Endothelial cell of umbilical vein (primary cell): ENCODE data around the gene SEC11A. TPM values are rescaled to one million over a fixed set of nuclear protein-coding genes. Genes with fewer than 3 reads are reported as not detected.

Experiments used
- BruUV-seq: library from RNA; stranded (reverse); fragments of 400-500 nt; replicated peaks from 2 replicates; lab custom pipeline; 2021; lab: Mats Ljungman, UMichigan
- CTCF ChIA-PET: fragments of 300-600, 350-600 bp; sonication (Branson Sonifier 250); formaldehyde crosslinking; loops from one replicate; lab custom pipeline; 2021; ENCODE audit warnings: antibody characterized with exemption, inconsistent platforms; lab: Charles Lee
- POLR2A ChIA-PET: fragments of 300-600, 350-600 bp; sonication (Branson Sonifier 250); formaldehyde crosslinking; loops from one replicate; lab custom pipeline; 2021; ENCODE audit warnings: antibody characterized with exemption, inconsistent platforms; lab: Charles Lee
- DNase-seq: peaks from one replicate; pipeline ENCODE4 v3.0.0-alpha.2; 2011; ENCODE audit warnings: low read depth, low spot score
- FAIRE-seq: peaks from 2 replicates; lab custom pipeline; 2011; peaks lifted over from hg19 to GRCh38; lab: Jason Lieb, UNC
- H2AFZ ChIP-seq: 2 replicates; pipeline ENCODE4 v1.6.0; 2012; ENCODE audit warnings: low read depth, low read length, control low read depth, inconsistent platforms
- H3K27ac ChIP-seq: 2 replicates; pipeline ENCODE4 v1.5.1; 2011; ENCODE audit warnings: low read depth, mild to moderate bottlenecking, control low read depth, low read length, moderate library complexity; ENCODE audit not compliant: insufficient read depth
- H3K27me3 ChIP-seq, 2 experiments: 2 replicates each; pipeline versions ENCODE4 v1.6.0 to v1.6.1; 2011; ENCODE audit warnings: low read length in 2 of 2, mixed read lengths in 1 of 2; ENCODE audit not compliant: control insufficient read depth in 2 of 2, insufficient read depth in 2 of 2
- H3K36me3 ChIP-seq, 2 experiments: 2 replicates in 1 of 2; 3 replicates in 1 of 2; pipeline ENCODE4 v1.5.1; 2011; ENCODE audit warnings: low read length in 2 of 2, mild to moderate bottlenecking in 1 of 2, moderate library complexity in 1 of 2; ENCODE audit not compliant: control insufficient read depth in 2 of 2, insufficient read depth in 2 of 2; ENCODE audit errors: extremely low read depth in 1 of 2
- H3K4me1 ChIP-seq: 3 replicates; pipeline ENCODE4 v1.5.1; 2011; ENCODE audit warnings: mild to moderate bottlenecking, low read length; ENCODE audit not compliant: control insufficient read depth, insufficient read depth; ENCODE audit errors: extremely low read depth
- H3K4me2 ChIP-seq: 2 replicates; pipeline ENCODE4 v1.6.1; 2011; ENCODE audit warnings: low read length, control low read depth, mixed read lengths; ENCODE audit not compliant: insufficient read depth
- H3K4me3 ChIP-seq, 3 experiments: fragments of 200-600 bp in 1 of 3; sonication (generic), shearing (Covaris generic) in 1 of 3; replicated peaks in 1 of 3; 2 replicates each; pipeline ENCODE4 v1.5.1; 2011 to 2016; ENCODE audit warnings: control low read depth in 3 of 3, low read length in 3 of 3, mild to moderate bottlenecking in 2 of 3, inconsistent platforms in 1 of 3, low read depth in 1 of 3, moderate library complexity in 1 of 3; ENCODE audit not compliant: insufficient read depth in 1 of 3
- H3K79me2 ChIP-seq: 2 replicates; pipeline ENCODE4 v1.6.0; 2012; ENCODE audit warnings: low read length, inconsistent platforms; ENCODE audit not compliant: control insufficient read depth, insufficient read depth
- H3K9ac ChIP-seq: replicated peaks from 2 replicates; pipeline ENCODE3; 2011; ENCODE audit warnings: low read length, control low read depth; ENCODE audit not compliant: insufficient read depth; ENCODE audit errors: extremely low read depth
- H3K9me1 ChIP-seq: replicated peaks from 3 replicates; pipeline ENCODE4 v1.6.0; 2011; ENCODE audit warnings: mild to moderate bottlenecking, low read length; ENCODE audit not compliant: control insufficient read depth, insufficient read depth; ENCODE audit errors: extremely low read depth
- H3K9me3 ChIP-seq: replicated peaks from 2 replicates; pipeline ENCODE4 v1.5.1; 2012; ENCODE audit warnings: low read length, inconsistent platforms; ENCODE audit not compliant: control insufficient read depth, insufficient read depth
- H4K20me1 ChIP-seq: replicated peaks from 2 replicates; pipeline ENCODE3; 2011; ENCODE audit warnings: mild to moderate bottlenecking, low read length; ENCODE audit not compliant: control insufficient read depth, insufficient read depth; ENCODE audit errors: extremely low read depth
- CTCF ChIP-seq, 2 donors: IDR thresholded peaks; 1 replicate in 1 of 2; 2 replicates in 1 of 2; pipeline ENCODE4 v1.5.1; 2011; ENCODE audit warnings: low read length in 2 of 2, mild to moderate bottlenecking in 2 of 2, moderate library complexity in 2 of 2, control low read depth in 1 of 2, inconsistent platforms in 1 of 2, low read depth in 1 of 2; ENCODE audit not compliant: insufficient read depth in 1 of 2; ENCODE audit errors: extremely low read depth in 1 of 2
- EZH2 ChIP-seq: IDR thresholded peaks from 2 replicates; pipeline ENCODE4 v1.6.1; 2012; ENCODE audit warnings: borderline replicate concordance, low read depth, mild to moderate bottlenecking, moderate library complexity, low read length, inconsistent platforms; ENCODE audit not compliant: severe bottlenecking
- FOS ChIP-seq: IDR thresholded peaks from 2 replicates; pipeline ENCODE4 v1.6.1; 2011; ENCODE audit warnings: mild to moderate bottlenecking, low read length, moderate library complexity, borderline replicate concordance; ENCODE audit not compliant: insufficient read depth
- JUN ChIP-seq: IDR thresholded peaks from 2 replicates; pipeline ENCODE4 v1.6.1; 2011; ENCODE audit warnings: borderline replicate concordance, low read depth; ENCODE audit not compliant: insufficient read length, insufficient read depth
- MAX ChIP-seq: IDR thresholded peaks from 2 replicates; pipeline ENCODE4 v1.6.1; 2011; ENCODE audit not compliant: insufficient read depth, insufficient read length
- MYC ChIP-seq: IDR thresholded peaks from one replicate; pipeline ENCODE4 v1.6.1; 2011; ENCODE audit warnings: mild to moderate bottlenecking, low read depth, low read length
- POLR2A ChIP-seq: IDR thresholded peaks from 2 replicates; pipeline ENCODE4 v1.6.1; 2012; ENCODE audit warnings: low read depth, mild to moderate bottlenecking, control low read depth, low read length
- dilution Hi-C: fragments of 300-500 bp; cut with MboI; formaldehyde crosslinking; loops from one replicate; pipeline ENCODE4 v1.15.0; 2019; ENCODE audit warnings: low sequenced_read_pairs; ENCODE audit not compliant: extremely low pct_ligation_motif_present
- intact Hi-C: fragments of 100-400 bp; cut with micrococcal nuclease; formaldehyde crosslinking; loops from one replicate; pipeline ENCODE4 v1.10.0; 2022
- polyA plus RNA-seq, 4 experiments: library from polyadenylated mRNA; depleted of rRNA in 3 of 4; stranded (reverse) in 3 of 4; unstranded in 1 of 4; fragments of >200 nt; gene quantifications; 2 replicates each; pipeline versions ENCODE4 v1.2.1 to v1.2.3, GENCODE V29; 2011 to 2012; ENCODE audit warnings: missing spikeins in 1 of 4
- total RNA-seq: library from RNA; stranded (reverse); gene quantifications from 2 replicates; pipeline ENCODE4 v1.2.3, GENCODE V29; 2021

SEC11A gene
- total and polyA plus RNA-seq, 2 donors (not counting 3 experiments of a cell fraction or from before 2014, with no cell fraction given): 189 to 204 TPM

- Histone ChIP-seq H3K27me3 (no peaks in the 10 kb centered on the region), H4K20me1 (peaks cover 5% of the 10 kb centered on the region), H3K79me2 (peaks cover 90% of the 10 kb centered on the region), H3K4me2 (no peak overlapping the region), H2AFZ (no peak overlapping the region), H3K4me3 (no peak overlapping the region), H3K27ac (no peak overlapping the region), H3K9me1 (no peaks in the 10 kb centered on the region), H3K9me3 (no peaks in the 10 kb centered on the region), H3K4me1 (no peaks in the 10 kb centered on the region), H3K36me3 (no peaks in the 10 kb centered on the region), H3K9ac (no peak overlapping the region)
- intact Hi-C loops (loop anchor here (2.0 kb wide), 1 partner anchor 16 kb away; no protein-coding TSS in a partner anchor), dilution Hi-C loops (no loop called here)
- FAIRE-seq (no peak), DNase-seq (no peak)
- ChIA-PET CTCF (interaction anchor here (1.5 kb wide), 1 partner anchor 18 kb away, joined by 3 read pairs; no protein-coding TSS in a partner anchor), POLR2A (interaction anchor here (0.6 kb wide), 1 partner anchor 83 kb away, joined by 5 read pairs; no protein-coding TSS in a partner anchor)
- TF ChIP-seq POLR2A (no peak), MAX (no peak), MYC (no peak)
- BruUV-seq: no TSS peak
These were observed 19.2 kb downstream of the SEC11A start for GRCh38 chr15:84696757-84697156.

GRCh38 chr15:84690342-84690741 is 25.6 kb downstream of the SEC11A start:
- dilution Hi-C loops: no loop called here
- FAIRE-seq: no peak
- Histone ChIP-seq H2AFZ (no peak overlapping the region), H3K79me2 (peaks cover 37% of the 10 kb centered on the region), H3K9ac (no peak overlapping the region), H3K9me3 (no peaks in the 10 kb centered on the region), H3K4me1 (no peaks in the 10 kb centered on the region), H4K20me1 (no peaks in the 10 kb centered on the region), H3K9me1 (no peaks in the 10 kb centered on the region), H3K27ac (no peak overlapping the region), H3K4me3 (no peak overlapping the region), H3K27me3 (no peaks in the 10 kb centered on the region), H3K4me2 (no peak overlapping the region), H3K36me3 (peaks cover 3 to 4% of the 10 kb centered on the region in 2 experiments)
- BruUV-seq: no TSS peak
- TF ChIP-seq MYC (no peak), JUN (no peak), EZH2 (no peak), MAX (no peak), FOS (no peak), CTCF (IDR thresholded peaks at IDR 0.05; ENCODE audit: extremely low read depth in 1 of 2, insufficient read depth in 1 of 2, low read depth in 1 of 2, low read length in 2 of 2) (no peak)
- ChIA-PET CTCF (no interaction called here), POLR2A (no interaction called here)
- DNase-seq: no peak
- intact Hi-C loops: no loop called here
